GM19395 (cell line): ENCODE measurements around the gene TSPOAP1.

ENCODE experiments used
- ATAC-seq: cut with Tn5 transposase; IDR thresholded peaks from one replicate; pipeline ENCODE4 v1.9.1; 2021; ENCODE audit warnings: mild to moderate bottlenecking, moderate library complexity; ENCODE audit not compliant: unreplicated experiment

The TSPOAP1 gene, protein sequence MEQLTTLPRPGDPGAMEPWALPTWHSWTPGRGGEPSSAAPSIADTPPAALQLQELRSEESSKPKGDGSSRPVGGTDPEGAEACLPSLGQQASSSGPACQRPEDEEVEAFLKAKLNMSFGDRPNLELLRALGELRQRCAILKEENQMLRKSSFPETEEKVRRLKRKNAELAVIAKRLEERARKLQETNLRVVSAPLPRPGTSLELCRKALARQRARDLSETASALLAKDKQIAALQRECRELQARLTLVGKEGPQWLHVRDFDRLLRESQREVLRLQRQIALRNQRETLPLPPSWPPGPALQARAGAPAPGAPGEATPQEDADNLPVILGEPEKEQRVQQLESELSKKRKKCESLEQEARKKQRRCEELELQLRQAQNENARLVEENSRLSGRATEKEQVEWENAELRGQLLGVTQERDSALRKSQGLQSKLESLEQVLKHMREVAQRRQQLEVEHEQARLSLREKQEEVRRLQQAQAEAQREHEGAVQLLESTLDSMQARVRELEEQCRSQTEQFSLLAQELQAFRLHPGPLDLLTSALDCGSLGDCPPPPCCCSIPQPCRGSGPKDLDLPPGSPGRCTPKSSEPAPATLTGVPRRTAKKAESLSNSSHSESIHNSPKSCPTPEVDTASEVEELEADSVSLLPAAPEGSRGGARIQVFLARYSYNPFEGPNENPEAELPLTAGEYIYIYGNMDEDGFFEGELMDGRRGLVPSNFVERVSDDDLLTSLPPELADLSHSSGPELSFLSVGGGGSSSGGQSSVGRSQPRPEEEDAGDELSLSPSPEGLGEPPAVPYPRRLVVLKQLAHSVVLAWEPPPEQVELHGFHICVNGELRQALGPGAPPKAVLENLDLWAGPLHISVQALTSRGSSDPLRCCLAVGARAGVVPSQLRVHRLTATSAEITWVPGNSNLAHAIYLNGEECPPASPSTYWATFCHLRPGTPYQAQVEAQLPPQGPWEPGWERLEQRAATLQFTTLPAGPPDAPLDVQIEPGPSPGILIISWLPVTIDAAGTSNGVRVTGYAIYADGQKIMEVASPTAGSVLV (N-terminal part only)

GRCh38 chr17:58328195-58329034 lies at the start of gene TSPOAP1:
TSPOAP1 (minus strand) TSS chr17:58328795; CDS start chr17:58327920, 875 bp downstream.
- peak; percentile 4 for ATAC-seq

DNA sequence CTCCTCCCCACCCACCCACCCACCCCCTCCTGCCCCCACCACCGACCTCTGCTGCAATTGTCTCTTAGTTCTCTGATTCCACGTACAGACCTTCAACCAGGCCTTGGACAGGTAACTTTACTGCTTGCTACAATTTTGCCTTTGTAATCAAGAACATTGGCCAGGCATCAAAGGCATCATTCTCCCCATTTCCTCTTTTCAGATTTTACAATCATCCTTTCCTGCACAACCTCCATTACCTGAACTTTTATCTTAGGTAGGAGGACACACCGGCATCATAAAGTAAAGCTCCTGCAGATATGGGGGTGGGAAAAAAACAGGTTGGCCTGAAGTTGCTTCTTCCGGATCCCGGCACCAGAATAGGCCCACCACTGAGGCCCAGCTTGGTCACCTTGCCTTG lies 49.1 kb upstream of the TSPOAP1 start:
- ATAC-seq = no peak

DNA sequence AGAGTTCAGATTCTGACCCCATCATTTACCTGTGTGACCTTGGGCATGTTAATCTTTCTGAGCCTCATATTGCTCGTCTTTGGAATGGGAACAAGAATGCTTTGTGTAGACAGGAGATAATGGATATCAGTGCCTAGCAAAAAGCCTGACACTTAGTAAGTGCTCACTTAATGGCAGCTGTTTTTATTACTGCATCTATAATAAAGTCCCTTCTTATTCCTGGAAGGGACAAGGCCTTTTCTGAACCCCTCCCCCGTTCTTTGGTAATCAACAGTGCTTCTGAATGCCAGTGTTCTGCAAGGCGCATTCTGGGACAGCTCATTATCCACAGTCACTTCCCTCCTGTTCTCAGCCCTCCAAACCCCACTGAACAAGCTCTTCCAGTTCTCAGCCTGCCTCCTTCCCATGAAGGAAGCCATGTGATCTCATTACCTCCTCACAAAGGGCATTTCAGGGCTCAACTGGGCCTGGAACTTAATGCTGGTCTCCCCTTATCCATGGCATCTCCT lies 48.6 kb upstream of the TSPOAP1 start:
- ATAC-seq = no peak

- ATAC-seq = no peak
Observed at GRCh38 chr17:58376472-58377000, 47.9 kb upstream of the TSPOAP1 start.

GRCh38 chr17:58375811-58376210 lies 47.2 kb upstream of the TSPOAP1 start:
- ATAC-seq = no peak

DNA sequence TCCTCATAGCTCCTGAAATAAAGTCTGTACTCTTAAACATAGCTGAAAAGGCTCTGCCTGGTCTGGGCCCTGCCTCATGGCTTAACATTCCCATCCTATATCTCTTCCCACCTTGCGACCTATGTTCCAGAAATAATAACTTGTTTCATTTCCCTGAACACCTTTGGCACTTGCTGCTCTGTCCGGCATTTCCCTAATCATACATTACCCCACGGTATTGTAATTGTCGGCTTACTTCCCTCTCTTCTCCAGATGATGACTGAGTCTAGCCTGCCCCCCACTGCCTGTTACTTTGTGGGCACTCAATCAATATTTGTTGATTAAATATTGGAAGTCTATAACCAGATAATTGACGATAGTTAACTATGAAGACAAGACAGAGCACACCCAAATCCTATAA lies 46.7 kb upstream of the TSPOAP1 start:
- no peak for ATAC-seq

- no peak for ATAC-seq
Observed at GRCh38 chr17:58373923-58374322, 45.3 kb upstream of the TSPOAP1 start.

- ATAC-seq = no peak
Observed at GRCh38 chr17:58373003-58373402, 44.4 kb upstream of the TSPOAP1 start.

GRCh38 chr17:58371300-58371950 lies 42.8 kb upstream of the TSPOAP1 start:
- ATAC-seq = no peak

- no peak for ATAC-seq
Observed at GRCh38 chr17:58370716-58371115, 42.1 kb upstream of the TSPOAP1 start.

- no peak for ATAC-seq
Observed at GRCh38 chr17:58370309-58370708, 41.7 kb upstream of the TSPOAP1 start.

DNA sequence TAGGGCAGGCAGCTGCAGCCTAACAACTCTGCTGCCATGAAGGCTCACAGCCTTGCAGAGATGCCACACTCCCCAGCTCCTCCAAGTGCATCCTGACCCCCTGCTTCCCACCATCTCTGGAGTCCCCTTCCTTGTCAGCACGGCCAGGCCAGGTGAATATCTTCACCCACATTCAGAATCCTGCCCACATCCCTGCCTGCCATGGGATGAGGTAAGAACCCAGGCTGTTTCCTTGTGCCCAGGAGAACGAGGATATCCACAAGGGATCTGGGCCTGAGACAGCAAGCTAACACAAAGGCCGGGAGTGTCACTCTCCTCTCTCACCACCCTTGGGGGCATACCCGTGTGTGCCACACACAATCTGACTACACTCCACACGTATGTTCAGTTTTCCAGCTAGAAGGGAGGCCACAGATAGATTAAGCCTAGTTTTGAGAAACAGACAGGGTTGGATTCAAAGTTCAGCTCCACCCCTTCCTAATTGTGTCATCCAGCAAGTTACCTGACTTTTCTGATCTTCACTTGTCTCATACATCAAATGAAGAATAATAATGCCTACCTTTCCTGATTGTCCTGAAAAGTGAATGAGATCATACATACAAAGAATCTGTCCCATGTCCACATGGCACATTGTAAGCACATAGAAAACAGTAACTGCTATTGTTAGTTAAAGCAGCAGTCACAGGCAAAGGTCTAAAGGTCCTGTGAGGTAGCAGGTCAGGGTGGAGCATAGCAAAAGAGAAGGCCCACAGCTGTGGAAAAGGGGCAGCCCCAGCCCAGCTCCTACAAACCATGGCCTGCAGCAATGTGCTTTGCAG lies 40.8 kb upstream of the TSPOAP1 start:
- ATAC-seq = no peak

- no peak for ATAC-seq
Observed at GRCh38 chr17:58368860-58369213, 40.2 kb upstream of the TSPOAP1 start.

DNA sequence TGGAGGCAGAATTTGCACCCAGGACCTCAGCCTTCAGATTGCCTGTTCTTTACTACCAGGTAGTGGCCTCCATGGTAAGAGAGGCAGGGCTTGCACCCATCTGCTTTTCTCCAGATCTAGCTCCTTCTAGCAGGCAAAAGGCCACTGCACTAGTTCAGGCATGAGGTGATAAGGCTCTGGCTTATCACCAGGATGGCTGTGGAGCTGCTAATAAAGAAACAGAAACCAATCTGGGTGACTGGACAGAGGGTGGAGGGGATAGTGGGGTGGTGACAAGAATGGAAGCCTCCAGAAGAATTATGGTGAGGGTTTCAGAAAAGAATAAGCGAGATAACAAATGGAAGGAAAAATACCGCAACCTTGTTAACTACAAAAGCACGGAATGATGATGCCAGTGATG lies 38.9 kb upstream of the TSPOAP1 start:
- ATAC-seq = no peak

GRCh38 chr17:58365980-58366595 lies 37.5 kb upstream of the TSPOAP1 start:
- ATAC-seq = no peak

GRCh38 chr17:58365185-58365979 lies 36.8 kb upstream of the TSPOAP1 start:
- no peak for ATAC-seq

GRCh38 chr17:58364270-58364942 lies 35.8 kb upstream of the TSPOAP1 start:
- no peak for ATAC-seq
